Nephron (organoid): ENCODE measurements around the gene ENPP6.
"Not testable (repeated sequence)": the region's sequence is repeated elsewhere in the genome, so short reads cannot be mapped to it uniquely, and the experiment has no call there.

ENCODE experiments used
- H3K27ac Mint-ChIP-seq, 3 experiments: 2 replicates each; pipeline ENCODE4 v1.8.0; 2020; ENCODE audit warnings: mixed read lengths in 3 of 3, mild to moderate bottlenecking in 2 of 3, moderate library complexity in 1 of 3
- H3K27me3 Mint-ChIP-seq: 2 replicates; pipeline ENCODE4 v1.8.0; 2021; ENCODE audit warnings: low read depth, mild to moderate bottlenecking, moderate library complexity, mixed read lengths
- H3K36me3 Mint-ChIP-seq: 2 replicates; pipeline ENCODE4 v1.8.0; 2020; ENCODE audit warnings: low read depth, mixed read lengths
- H3K4me1 Mint-ChIP-seq: 2 replicates; pipeline ENCODE4 v1.8.0; 2020; ENCODE audit warnings: mixed read lengths
- H3K4me3 Mint-ChIP-seq, 3 experiments: 2 replicates each; pipeline ENCODE4 v1.8.0; 2020; ENCODE audit warnings: mild to moderate bottlenecking in 3 of 3, mixed read lengths in 3 of 3, moderate library complexity in 2 of 3
- H3K9me3 Mint-ChIP-seq: 2 replicates; pipeline ENCODE4 v1.8.0; 2020; ENCODE audit warnings: mixed read lengths
- TF ChIP-seq, protein P1 (sequence below), 3 experiments: fragments of 200-600 bp; sonication (generic); IDR thresholded peaks; one replicate each; pipeline ENCODE4 v1.5.0; 2021; ENCODE audit warnings: antibody characterized with exemption in 3 of 3; ENCODE audit not compliant: unreplicated experiment in 3 of 3

ENPP6 gene

DNA sequence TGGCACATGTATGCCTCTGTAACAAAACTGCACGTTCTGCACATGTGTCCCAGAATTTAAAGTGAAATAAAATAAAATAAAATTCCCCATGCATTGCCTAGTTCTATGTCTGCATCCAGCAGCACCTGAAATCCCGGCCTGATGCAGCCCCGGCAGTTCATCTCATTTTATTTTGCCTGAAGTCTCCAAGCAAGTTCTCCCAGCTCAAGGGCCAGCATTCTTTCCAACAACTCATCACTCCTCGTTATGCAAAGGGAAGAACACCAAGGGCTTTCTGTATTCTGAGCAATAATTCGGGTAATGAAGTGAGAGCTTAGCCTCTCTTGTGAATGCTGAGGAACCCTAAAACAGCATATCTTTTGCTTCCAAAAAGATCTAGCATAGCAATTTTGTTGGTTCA, 2.7 kb downstream of the ENPP6 start:
- peaks cover 2% of the 10 kb centered on the region for H3K9me3 Mint-ChIP-seq
- TF ChIP-seq, protein P1, sequence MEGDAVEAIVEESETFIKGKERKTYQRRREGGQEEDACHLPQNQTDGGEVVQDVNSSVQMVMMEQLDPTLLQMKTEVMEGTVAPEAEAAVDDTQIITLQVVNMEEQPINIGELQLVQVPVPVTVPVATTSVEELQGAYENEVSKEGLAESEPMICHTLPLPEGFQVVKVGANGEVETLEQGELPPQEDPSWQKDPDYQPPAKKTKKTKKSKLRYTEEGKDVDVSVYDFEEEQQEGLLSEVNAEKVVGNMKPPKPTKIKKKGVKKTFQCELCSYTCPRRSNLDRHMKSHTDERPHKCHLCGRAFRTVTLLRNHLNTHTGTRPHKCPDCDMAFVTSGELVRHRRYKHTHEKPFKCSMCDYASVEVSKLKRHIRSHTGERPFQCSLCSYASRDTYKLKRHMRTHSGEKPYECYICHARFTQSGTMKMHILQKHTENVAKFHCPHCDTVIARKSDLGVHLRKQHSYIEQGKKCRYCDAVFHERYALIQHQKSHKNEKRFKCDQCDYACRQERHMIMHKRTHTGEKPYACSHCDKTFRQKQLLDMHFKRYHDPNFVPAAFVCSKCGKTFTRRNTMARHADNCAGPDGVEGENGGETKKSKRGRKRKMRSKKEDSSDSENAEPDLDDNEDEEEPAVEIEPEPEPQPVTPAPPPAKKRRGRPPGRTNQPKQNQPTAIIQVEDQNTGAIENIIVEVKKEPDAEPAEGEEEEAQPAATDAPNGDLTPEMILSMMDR (IDR thresholded peaks at IDR 0.05; ENCODE audit: unreplicated experiment in 3 of 3) = no peak
- H3K27ac Mint-ChIP-seq = no peak overlapping the region
- H3K4me3 Mint-ChIP-seq = no peak overlapping the region
- H3K27me3 Mint-ChIP-seq = peaks cover 7% of the 10 kb centered on the region
- no peaks in the 10 kb centered on the region for H3K36me3 Mint-ChIP-seq
- H3K4me1 Mint-ChIP-seq = peaks cover 42% of the 10 kb centered on the region

DNA sequence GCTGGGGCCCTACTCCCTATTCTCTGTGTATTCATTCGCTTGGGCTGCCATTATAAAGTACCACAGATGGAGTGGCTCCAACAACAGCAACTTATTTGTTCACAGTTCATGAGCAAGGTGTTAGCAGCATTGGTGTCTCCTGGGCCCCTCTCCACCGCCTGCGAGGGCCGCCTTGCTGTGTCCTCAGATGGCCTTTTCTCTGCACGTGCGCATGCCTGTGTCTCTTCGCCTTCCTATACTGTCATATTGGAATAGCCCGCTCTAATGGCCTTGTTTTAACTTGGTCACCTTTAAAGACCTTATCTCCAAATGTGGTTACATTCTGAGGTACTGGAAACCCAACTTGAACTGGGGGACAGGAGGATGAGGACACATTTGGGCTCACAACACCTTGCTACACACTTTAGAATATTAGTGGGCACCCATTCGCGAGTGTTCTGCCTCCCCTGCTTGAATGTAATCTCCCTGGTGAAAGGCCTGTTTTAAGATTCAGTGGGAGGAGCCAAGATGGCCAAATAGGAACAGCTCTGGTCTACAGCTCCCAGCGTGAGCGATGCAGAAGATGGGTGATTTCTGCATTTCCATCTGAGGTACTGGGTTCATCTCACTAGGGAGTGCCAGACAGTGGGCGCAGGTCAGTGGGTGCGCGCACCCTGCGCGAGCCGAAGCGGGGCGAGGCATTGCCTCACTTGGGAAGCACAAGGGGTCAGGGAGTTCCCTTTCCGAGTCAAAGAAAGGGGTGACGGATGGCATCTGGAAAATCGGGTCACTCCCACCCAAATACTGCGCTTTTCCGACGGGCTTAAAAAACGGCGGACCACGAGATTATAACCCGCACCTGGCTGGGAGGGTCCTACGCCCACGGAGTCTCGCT, 9.7 kb downstream of the ENPP6 start:
- H3K36me3 Mint-ChIP-seq, H3K4me3 Mint-ChIP-seq, H3K4me1 Mint-ChIP-seq, H3K27ac Mint-ChIP-seq, H3K9me3 Mint-ChIP-seq, H3K27me3 Mint-ChIP-seq: not testable (repeated sequence)

DNA sequence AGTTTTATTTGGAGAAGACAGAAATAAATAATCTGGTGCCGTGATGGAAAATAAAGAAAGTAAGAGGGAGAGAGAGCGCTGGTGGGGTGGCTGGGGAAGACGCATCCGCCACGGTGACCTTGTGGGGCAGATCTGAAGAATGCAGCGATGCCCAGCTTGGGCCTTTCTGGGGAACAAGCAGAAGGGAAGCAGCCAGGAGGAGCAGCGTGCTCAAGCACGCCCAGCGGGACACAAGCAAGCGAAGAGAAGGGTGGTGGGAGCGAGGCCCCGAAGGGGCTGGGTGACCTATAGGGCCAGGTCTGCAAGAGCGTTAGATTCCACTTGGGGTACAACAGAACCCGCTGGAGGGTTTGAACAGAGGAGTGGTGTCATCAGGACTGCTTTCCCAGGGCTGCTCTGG, 12.4 kb downstream of the ENPP6 start:
- H3K27me3 Mint-ChIP-seq = peaks cover 9% of the 10 kb centered on the region
- H3K36me3 Mint-ChIP-seq = no peaks in the 10 kb centered on the region
- H3K9me3 Mint-ChIP-seq = peaks cover 2% of the 10 kb centered on the region
- no peak overlapping the region for H3K4me3 Mint-ChIP-seq
- H3K4me1 Mint-ChIP-seq = peaks cover 14% of the 10 kb centered on the region
- TF ChIP-seq, protein P1 (IDR thresholded peaks at IDR 0.05; ENCODE audit: unreplicated experiment in 3 of 3) = no peak
- H3K27ac Mint-ChIP-seq = no peak overlapping the region

DNA sequence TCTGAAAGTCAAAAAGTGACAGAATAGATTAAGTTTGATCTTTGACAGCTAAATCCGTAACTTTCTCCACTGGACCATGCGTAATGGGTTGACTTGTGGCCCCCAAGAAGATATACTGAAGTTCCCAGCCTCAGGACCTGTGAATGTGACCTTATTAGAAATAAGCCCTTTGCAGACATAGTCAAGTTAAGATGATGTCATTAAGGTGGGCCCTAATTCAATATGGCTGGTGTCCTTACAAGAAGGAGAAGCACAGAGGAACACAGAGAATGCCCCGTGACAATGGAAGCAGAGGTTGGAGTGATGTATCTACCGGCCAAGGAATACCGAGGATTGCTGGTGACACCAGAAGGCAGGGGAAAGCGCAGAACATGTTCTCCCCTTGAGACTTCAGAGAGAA, 14.4 kb downstream of the ENPP6 start:
- Mint-ChIP-seq H3K9me3 (peaks cover 2% of the 10 kb centered on the region), H3K27me3 (peaks cover 12% of the 10 kb centered on the region), H3K4me3 (no peak overlapping the region), H3K36me3 (no peaks in the 10 kb centered on the region), H3K4me1 (peaks cover 14% of the 10 kb centered on the region), H3K27ac (no peak overlapping the region)
- TF ChIP-seq, protein P1 (IDR thresholded peaks at IDR 0.05; ENCODE audit: unreplicated experiment in 3 of 3) = no peak

DNA sequence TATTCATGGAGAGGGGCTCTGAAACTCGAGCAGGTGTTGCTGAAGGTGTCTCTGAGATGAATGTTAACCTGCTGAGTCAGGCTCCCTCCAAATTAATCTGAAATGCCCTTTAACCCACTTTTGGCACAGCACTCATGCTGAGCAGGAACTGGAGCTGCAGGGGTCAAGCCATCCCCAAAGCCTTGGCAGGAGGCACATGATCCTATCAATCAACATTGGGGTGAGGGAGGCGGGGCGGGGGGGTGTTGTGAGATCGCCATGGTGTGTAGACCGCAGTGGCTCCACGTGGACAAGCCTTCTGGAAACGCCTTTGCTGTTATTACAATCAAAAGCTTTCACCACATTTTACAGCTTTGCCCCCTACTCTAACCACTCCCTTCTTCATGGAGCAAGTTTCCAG, 16.5 kb downstream of the ENPP6 start:
- Mint-ChIP-seq H3K4me1 (peaks cover 33% of the 10 kb centered on the region), H3K4me3 (no peak overlapping the region), H3K9me3 (no peaks in the 10 kb centered on the region), H3K36me3 (no peaks in the 10 kb centered on the region), H3K27me3 (peaks cover 7% of the 10 kb centered on the region), H3K27ac (no peak overlapping the region)
- TF ChIP-seq, protein P1 (IDR thresholded peaks at IDR 0.05; ENCODE audit: unreplicated experiment in 3 of 3) = no peak

DNA sequence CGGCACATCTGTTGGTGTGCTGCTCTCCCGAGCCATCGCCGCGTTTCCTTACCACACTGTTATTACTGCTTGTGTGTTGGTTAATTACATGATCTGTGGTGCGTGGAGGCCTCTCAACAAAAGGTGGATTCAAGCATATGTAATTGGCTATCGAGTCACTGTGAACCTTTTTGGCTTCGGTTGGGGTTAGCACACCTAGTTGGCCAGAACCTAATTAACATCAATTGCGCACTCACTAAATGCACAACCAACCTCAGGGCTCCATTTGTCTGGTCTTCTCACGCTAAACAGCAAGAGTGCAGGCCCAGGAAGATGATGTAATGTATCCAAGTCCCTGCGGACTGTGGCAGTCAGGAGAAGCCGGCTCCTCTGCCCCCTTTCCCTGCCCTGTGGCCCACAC, 17.4 kb downstream of the ENPP6 start:
- TF ChIP-seq, protein P1 (IDR thresholded peaks at IDR 0.05; ENCODE audit: unreplicated experiment in 3 of 3) = no peak

More for the DNA sequence above, 17.4 kb downstream of the ENPP6 start:
- Mint-ChIP-seq H3K4me1 (peaks cover 40% of the 10 kb centered on the region), H3K27me3 (peaks cover 7% of the 10 kb centered on the region), H3K27ac (no peak overlapping the region), H3K4me3 (no peak overlapping the region), H3K36me3 (no peaks in the 10 kb centered on the region), H3K9me3 (no peaks in the 10 kb centered on the region)
